Measurements from ENCODE around the gene RNF17. TPM values are rescaled to one million over a fixed set of nuclear protein-coding genes. Genes with fewer than 3 reads are reported as not detected.

Gene RNF17
- polyA plus RNA-seq, 1 of the 3 experiments (the other 2 are of a cell fraction), result not detected

GRCh38 chr13:24922387-24922744 lies 158.4 kb downstream of the RNF17 start:
- no peak for DNase-seq
- H3K27me3 ChIP-seq (ENCODE audit: insufficient read depth), result no peaks in the 10 kb centered on the region
- H3K9ac ChIP-seq, result peak overlapping the region; percentile 93
- H3K4me3 ChIP-seq (ENCODE audit: low read depth in 2 of 2, low read length in 1 of 2), result peak overlapping the region; percentile 96 to 100
- CTCF ChIA-PET, result interaction anchor here (0.8 kb wide), 1 partner anchor 11 kb away, joined by 3 read pairs; no protein-coding TSS in a partner anchor
- H3K9me3 ChIP-seq, result no peaks in the 10 kb centered on the region
- H3K27ac ChIP-seq (ENCODE audit: low read depth in 2 of 2, low read length in 1 of 2), result peak overlapping the region; percentile 47 to 97
- peaks cover 3 to 4% of the 10 kb centered on the region in 2 experiments; a peak in 2 of 4 replicates for H3K4me1 ChIP-seq (ENCODE audit: control insufficient read depth in 1 of 2, insufficient read depth in 2 of 2, low read depth in 1 of 2, low read length in 1 of 2)
- POLR2A ChIA-PET, result no interaction called here
- H3K36me3 ChIP-seq (replicated peaks in 1 of 2; ENCODE audit: control insufficient read depth in 1 of 2, insufficient read depth in 2 of 2, low read length in 1 of 2), result no peaks in the 10 kb centered on the region
- no peaks in the 10 kb centered on the region for H4K20me1 ChIP-seq (ENCODE audit: insufficient read depth)
- H3F3A ChIP-seq (replicated peaks; ENCODE audit: insufficient read depth), result peaks cover 11% of the 10 kb centered on the region
- 3% methylated on average over 6 of the region's 34 CpGs for WGBS (ENCODE audit: low lambda C conversion rate)
- peaks cover 52% of the 10 kb centered on the region for H3K79me2 ChIP-seq (ENCODE audit: insufficient read depth)
- H3K4me2 ChIP-seq, result peak overlapping the region; percentile 92
- peak overlapping the region; percentile 79 for H2AFZ ChIP-seq (ENCODE audit: low read depth)
- no peak for TF ChIP-seq FOXM1 (IDR thresholded peaks at IDR 0.05; ENCODE audit: low read depth)
- H3K9me2 ChIP-seq, result no peaks in the 10 kb centered on the region

DNA sequence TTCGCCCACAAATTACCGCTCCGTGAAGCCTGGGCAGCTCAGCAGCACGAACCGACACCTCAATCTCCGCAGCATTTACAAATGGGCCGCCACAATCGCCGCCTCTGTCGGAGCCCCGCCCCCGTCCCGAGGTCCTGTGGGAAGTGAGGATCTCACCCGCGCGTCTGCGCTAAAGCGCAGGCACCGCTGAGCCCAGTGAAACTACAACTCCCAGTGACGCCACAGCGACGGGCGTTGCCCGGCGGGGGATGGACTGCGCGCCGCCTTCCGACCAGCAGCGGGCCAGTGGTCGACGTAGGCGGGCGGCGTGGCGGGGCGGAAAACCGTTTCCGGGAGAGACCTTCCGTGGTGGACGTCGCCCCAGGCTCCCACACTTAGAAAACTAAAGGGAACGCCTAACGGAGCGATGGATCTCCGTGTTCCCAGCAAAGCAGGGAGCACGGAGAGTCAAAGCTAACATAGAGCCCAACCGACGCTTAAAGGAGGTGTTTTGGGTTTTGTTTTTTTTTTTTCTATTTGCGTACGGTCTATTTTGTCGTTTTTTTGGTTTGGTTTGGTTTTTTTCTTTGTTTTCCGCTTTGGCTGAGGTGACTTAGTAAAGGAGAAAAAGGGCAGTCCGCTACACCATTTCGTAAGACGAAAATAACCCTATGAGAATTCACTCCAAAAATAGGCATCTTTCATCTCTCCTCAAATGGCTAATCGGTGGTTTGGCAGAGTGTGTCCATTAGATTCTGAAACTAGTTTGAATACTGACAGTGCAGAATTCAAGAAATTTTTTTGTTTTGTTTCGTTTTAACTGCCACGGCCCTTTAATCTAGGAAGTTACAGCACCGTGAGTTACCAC lies 159.0 kb downstream of the RNF17 start:
- H3K9ac ChIP-seq, result peak overlapping the region; percentile 93
- H4K20me1 ChIP-seq (ENCODE audit: insufficient read depth), result no peaks in the 10 kb centered on the region
- peak overlapping the region; percentile 97 to 99 for H3K27ac ChIP-seq (ENCODE audit: low read depth in 2 of 2, low read length in 1 of 2)
- WGBS (ENCODE audit: low lambda C conversion rate), result 3% methylated on average over 23 of the region's 60 CpGs
- no peaks in the 10 kb centered on the region for H3K36me3 ChIP-seq (replicated peaks in 1 of 2; ENCODE audit: control insufficient read depth in 1 of 2, insufficient read depth in 2 of 2, low read length in 1 of 2)
- peak overlapping the region; percentile 92 for H3K4me2 ChIP-seq
- peak overlapping the region; percentile 94 for H2AFZ ChIP-seq (ENCODE audit: low read depth)
- POLR2A ChIA-PET, result no interaction called here
- no peaks in the 10 kb centered on the region for H3K9me3 ChIP-seq
- H3K4me3 ChIP-seq (ENCODE audit: low read depth in 2 of 2, low read length in 1 of 2), result peak overlapping the region; percentile 96 to 100
- H3K27me3 ChIP-seq (ENCODE audit: insufficient read depth), result no peaks in the 10 kb centered on the region
- H3K4me1 ChIP-seq (ENCODE audit: control insufficient read depth in 1 of 2, insufficient read depth in 2 of 2, low read depth in 1 of 2, low read length in 1 of 2), result peaks cover 3 to 4% of the 10 kb centered on the region in 2 experiments; a peak in 2 of 4 replicates
- peaks cover 46% of the 10 kb centered on the region for H3K79me2 ChIP-seq (ENCODE audit: insufficient read depth)
- H3K9me2 ChIP-seq, result no peaks in the 10 kb centered on the region
- peak; percentile 95 for DNase-seq
- CTCF ChIA-PET, result interaction anchor here (0.8 kb wide), 1 partner anchor 11 kb away, joined by 3 read pairs; no protein-coding TSS in a partner anchor
- H3F3A ChIP-seq (replicated peaks; ENCODE audit: insufficient read depth), result peaks cover 11% of the 10 kb centered on the region
- TF ChIP-seq YY1 (IDR thresholded peaks at IDR 0.05; ENCODE audit: low read depth) (no peak; the same call in 1 of the 2 replicates), ELF1 (IDR thresholded peaks at IDR 0.05) (peak; percentile 78), MEF2A (IDR thresholded peaks at IDR 0.05; ENCODE audit: borderline replicate concordance, low read depth) (no peak), FOSL2 (IDR thresholded peaks at IDR 0.05; ENCODE audit: borderline replicate concordance, low read depth) (no peak), CHD2 (IDR thresholded peaks at IDR 0.05; ENCODE audit: low read length, partially characterized antibody) (peak; percentile 50), SMC3 (IDR thresholded peaks at IDR 0.05; ENCODE audit: low read depth, low read length) (no peak), RCOR1 (IDR thresholded peaks at IDR 0.05; ENCODE audit: low read length) (no peak), RXRA (IDR thresholded peaks at IDR 0.05; ENCODE audit: borderline replicate concordance, low read depth) (no peak), JUND (IDR thresholded peaks at IDR 0.05) (no peak), POLR2AphosphoS5 (IDR thresholded peaks at IDR 0.05; ENCODE audit: low read depth, low read length) (peak; percentile 93), CTCF (IDR thresholded peaks at IDR 0.05) (0 out of 2 replicates have a peak, but pooled peaks have one; percentile 7), GATA2 (CRISPR knock-in tag; IDR thresholded peaks at IDR 0.05) (no peak), EP300 (IDR thresholded peaks at IDR 0.05; ENCODE audit: borderline replicate concordance in 1 of 2, low read depth in 1 of 2, low read length in 1 of 2) (no peak), GABPA (IDR thresholded peaks at IDR 0.05; ENCODE audit: low read depth) (peak; percentile 77), TEAD4 (IDR thresholded peaks at IDR 0.05; ENCODE audit: borderline replicate concordance, insufficient read depth) (0 out of 2 replicates have a peak, but pooled peaks have one; percentile 15), RFX5 (IDR thresholded peaks at IDR 0.05; ENCODE audit: low read length) (no peak)
- TF ChIP-seq, protein P1, sequence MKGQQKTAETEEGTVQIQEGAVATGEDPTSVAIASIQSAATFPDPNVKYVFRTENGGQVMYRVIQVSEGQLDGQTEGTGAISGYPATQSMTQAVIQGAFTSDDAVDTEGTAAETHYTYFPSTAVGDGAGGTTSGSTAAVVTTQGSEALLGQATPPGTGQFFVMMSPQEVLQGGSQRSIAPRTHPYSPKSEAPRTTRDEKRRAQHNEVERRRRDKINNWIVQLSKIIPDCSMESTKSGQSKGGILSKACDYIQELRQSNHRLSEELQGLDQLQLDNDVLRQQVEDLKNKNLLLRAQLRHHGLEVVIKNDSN (IDR thresholded peaks at IDR 0.05; ENCODE audit: borderline replicate concordance, low read depth), result no peak
- TF ChIP-seq, protein P2, sequence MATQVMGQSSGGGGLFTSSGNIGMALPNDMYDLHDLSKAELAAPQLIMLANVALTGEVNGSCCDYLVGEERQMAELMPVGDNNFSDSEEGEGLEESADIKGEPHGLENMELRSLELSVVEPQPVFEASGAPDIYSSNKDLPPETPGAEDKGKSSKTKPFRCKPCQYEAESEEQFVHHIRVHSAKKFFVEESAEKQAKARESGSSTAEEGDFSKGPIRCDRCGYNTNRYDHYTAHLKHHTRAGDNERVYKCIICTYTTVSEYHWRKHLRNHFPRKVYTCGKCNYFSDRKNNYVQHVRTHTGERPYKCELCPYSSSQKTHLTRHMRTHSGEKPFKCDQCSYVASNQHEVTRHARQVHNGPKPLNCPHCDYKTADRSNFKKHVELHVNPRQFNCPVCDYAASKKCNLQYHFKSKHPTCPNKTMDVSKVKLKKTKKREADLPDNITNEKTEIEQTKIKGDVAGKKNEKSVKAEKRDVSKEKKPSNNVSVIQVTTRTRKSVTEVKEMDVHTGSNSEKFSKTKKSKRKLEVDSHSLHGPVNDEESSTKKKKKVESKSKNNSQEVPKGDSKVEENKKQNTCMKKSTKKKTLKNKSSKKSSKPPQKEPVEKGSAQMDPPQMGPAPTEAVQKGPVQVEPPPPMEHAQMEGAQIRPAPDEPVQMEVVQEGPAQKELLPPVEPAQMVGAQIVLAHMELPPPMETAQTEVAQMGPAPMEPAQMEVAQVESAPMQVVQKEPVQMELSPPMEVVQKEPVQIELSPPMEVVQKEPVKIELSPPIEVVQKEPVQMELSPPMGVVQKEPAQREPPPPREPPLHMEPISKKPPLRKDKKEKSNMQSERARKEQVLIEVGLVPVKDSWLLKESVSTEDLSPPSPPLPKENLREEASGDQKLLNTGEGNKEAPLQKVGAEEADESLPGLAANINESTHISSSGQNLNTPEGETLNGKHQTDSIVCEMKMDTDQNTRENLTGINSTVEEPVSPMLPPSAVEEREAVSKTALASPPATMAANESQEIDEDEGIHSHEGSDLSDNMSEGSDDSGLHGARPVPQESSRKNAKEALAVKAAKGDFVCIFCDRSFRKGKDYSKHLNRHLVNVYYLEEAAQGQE (IDR thresholded peaks at IDR 0.05; ENCODE audit: low read depth, low read length), result no peak
- TF ChIP-seq, protein P3, sequence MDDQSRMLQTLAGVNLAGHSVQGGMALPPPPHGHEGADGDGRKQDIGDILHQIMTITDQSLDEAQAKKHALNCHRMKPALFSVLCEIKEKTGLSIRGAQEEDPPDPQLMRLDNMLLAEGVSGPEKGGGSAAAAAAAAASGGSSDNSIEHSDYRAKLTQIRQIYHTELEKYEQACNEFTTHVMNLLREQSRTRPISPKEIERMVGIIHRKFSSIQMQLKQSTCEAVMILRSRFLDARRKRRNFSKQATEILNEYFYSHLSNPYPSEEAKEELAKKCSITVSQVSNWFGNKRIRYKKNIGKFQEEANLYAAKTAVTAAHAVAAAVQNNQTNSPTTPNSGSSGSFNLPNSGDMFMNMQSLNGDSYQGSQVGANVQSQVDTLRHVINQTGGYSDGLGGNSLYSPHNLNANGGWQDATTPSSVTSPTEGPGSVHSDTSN (IDR thresholded peaks at IDR 0.05), result peak; percentile 23; the same call in 1 of the 2 replicates

All from SK-N-SH (cell line).